GM23248 (cell line): ENCODE results near the gene LUZP2. TPM values are rescaled to one million over a fixed set of nuclear protein-coding genes. Genes with fewer than 3 reads are reported as not detected.

Source experiments
- DNase-seq: peaks from one replicate; pipeline ENCODE4 v3.0.0-alpha.2; 2015
- H2AFZ ChIP-seq: fragments of 200-600 bp; sonication (generic); 2 replicates; pipeline ENCODE4 v1.6.1; 2016; ENCODE audit warnings: antibody characterized with exemption
- H3F3A ChIP-seq: fragments of 200-600 bp; sonication (generic); 2 replicates; pipeline ENCODE4 v1.6.1; 2016; ENCODE audit warnings: mild to moderate bottlenecking, antibody characterized with exemption, mixed run types; ENCODE audit not compliant: insufficient read depth
- H3K27ac ChIP-seq: fragments of 200-600 bp; sonication (generic); 2 replicates; pipeline ENCODE4 v1.5.1; 2016; ENCODE audit warnings: mild to moderate bottlenecking
- H3K27me3 ChIP-seq: fragments of 200-600 bp; sonication (generic); replicated peaks from 2 replicates; pipeline ENCODE4 v1.6.1; 2016; ENCODE audit warnings: mild to moderate bottlenecking; ENCODE audit not compliant: insufficient read depth
- H3K36me3 ChIP-seq: fragments of 200-600 bp; sonication (generic); 2 replicates; pipeline ENCODE4 v1.6.1; 2016; ENCODE audit warnings: low read depth, mild to moderate bottlenecking
- H3K4me1 ChIP-seq: fragments of 200-600 bp; sonication (generic); 2 replicates; pipeline ENCODE4 v1.6.1; 2016; ENCODE audit warnings: mild to moderate bottlenecking; ENCODE audit not compliant: insufficient read depth
- H3K4me2 ChIP-seq: fragments of 200-600 bp; sonication (generic); one replicate; pipeline ENCODE4 v1.6.1; 2016; ENCODE audit warnings: mild to moderate bottlenecking; ENCODE audit not compliant: unreplicated experiment
- H3K4me3 ChIP-seq: fragments of 200-600 bp; sonication (generic); 2 replicates; pipeline ENCODE4 v1.5.1; 2016; ENCODE audit warnings: mild to moderate bottlenecking
- H3K79me2 ChIP-seq: fragments of 200-600 bp; sonication (generic); 2 replicates; pipeline ENCODE4 v1.6.1; 2016; ENCODE audit warnings: mild to moderate bottlenecking; ENCODE audit not compliant: insufficient read depth
- H3K9ac ChIP-seq: fragments of 200-600 bp; sonication (generic); 2 replicates; pipeline ENCODE4 v1.6.1; 2016; ENCODE audit warnings: mild to moderate bottlenecking
- H3K9me2 ChIP-seq: fragments of 200-600 bp; sonication (generic); 2 replicates; pipeline ENCODE4 v1.6.1; 2016; ENCODE audit warnings: mixed run types, mild to moderate bottlenecking, moderate library complexity; ENCODE audit not compliant: insufficient read depth
- H3K9me3 ChIP-seq: fragments of 200-600 bp; sonication (generic); one replicate; pipeline ENCODE4 v1.6.1; 2017; ENCODE audit warnings: low read depth
- H4K20me1 ChIP-seq: fragments of 200-600 bp; sonication (generic); 2 replicates; pipeline ENCODE4 v1.6.0; 2016; ENCODE audit not compliant: insufficient read depth
- EZH2 ChIP-seq: fragments of 200-600 bp; sonication (generic); IDR thresholded peaks from 2 replicates; pipeline ENCODE4 v1.6.1; 2018; ENCODE audit warnings: antibody characterized with exemption, mild to moderate bottlenecking; ENCODE audit not compliant: insufficient read depth, poor library complexity, severe bottlenecking
- EZH2phosphoT487 ChIP-seq: fragments of 200-600 bp; sonication (generic); IDR thresholded peaks from 2 replicates; pipeline ENCODE4 v1.6.1; 2018; ENCODE audit warnings: antibody characterized with exemption, moderate library complexity, mild to moderate bottlenecking, low read depth; ENCODE audit not compliant: insufficient read depth
- WGBS, 2 experiments: methylation state at CpG; one replicate each; pipeline ENCODE4 v1.1.6; 2015 to 2017; ENCODE audit warnings: low lambda C conversion rate in 2 of 2, low coverage in 1 of 2; ENCODE audit errors: missing lambda C conversion rate in 2 of 2; 5-methylcytosine and 5-hydroxymethylcytosine counted together
- in situ Hi-C: fragments of 300-500 bp; cut with MboI; formaldehyde crosslinking; loops from 2 replicates; pipeline ENCODE4 v1.15.0; 2020
- polyA plus RNA-seq: library from polyadenylated mRNA; unstranded; fragments of >200 nt; fragmentation: Nextera tagmentation; extraction: Ambion mirVana; gene quantifications from 2 replicates; pipeline ENCODE4 v1.2.1, GENCODE V29; 2016
- total RNA-seq: library from RNA; depleted of rRNA; stranded (reverse); fragments of >200 nt; shearing (Covaris generic); gene quantifications from 2 replicates; pipeline ENCODE4 v1.2.3, GENCODE V29; 2014

The LUZP2 gene
- total and polyA plus RNA-seq, 2 experiments from 2014 or later = not detected

- Histone ChIP-seq H3K4me2 (no peak overlapping the region), H2AFZ (no peak overlapping the region), H3K9ac (no peak overlapping the region), H3K9me2 (no peaks in the 10 kb centered on the region), H3F3A (no peaks in the 10 kb centered on the region), H3K27ac (no peak overlapping the region), H3K27me3 (no peaks in the 10 kb centered on the region), H3K4me3 (no peak overlapping the region), H3K36me3 (no peaks in the 10 kb centered on the region), H4K20me1 (no peaks in the 10 kb centered on the region), H3K79me2 (no peaks in the 10 kb centered on the region), H3K9me3 (no peaks in the 10 kb centered on the region), H3K4me1 (no peaks in the 10 kb centered on the region)
- DNase-seq = no peak
- 44 to 62% methylated on average over 2 of the region's 2 CpGs for WGBS, 2 experiments
- in situ Hi-C loops = no loop called here
- TF ChIP-seq EZH2phosphoT487 = no peak
- TF ChIP-seq EZH2 = no peak
These were observed 332.2 kb downstream of the LUZP2 start for GRCh38 chr11:24828938-24829605.

DNA sequence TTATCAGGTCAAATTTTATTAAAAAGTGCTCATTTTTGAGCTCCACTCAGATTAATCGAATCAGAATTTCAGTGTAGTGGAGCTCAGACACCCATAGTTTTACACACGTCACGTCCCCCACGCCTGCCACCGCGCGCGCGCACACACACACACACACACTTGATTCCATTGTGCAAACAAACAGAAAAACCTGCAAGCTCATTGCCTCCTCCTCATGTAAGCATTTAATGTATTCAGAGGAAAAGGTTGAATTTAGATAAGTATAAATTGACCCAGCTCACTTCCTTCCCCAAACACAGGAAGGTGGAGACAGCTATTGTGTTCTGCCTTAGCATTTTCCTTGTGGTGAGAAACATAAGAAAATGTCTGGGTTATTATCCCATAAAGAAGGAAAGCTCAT, 336.7 kb downstream of the LUZP2 start:
- Histone ChIP-seq H4K20me1 (no peaks in the 10 kb centered on the region), H2AFZ (no peak overlapping the region), H3K9me3 (no peaks in the 10 kb centered on the region), H3K9ac (no peak overlapping the region), H3F3A (no peaks in the 10 kb centered on the region), H3K4me2 (no peak overlapping the region), H3K27me3 (no peaks in the 10 kb centered on the region), H3K27ac (no peak overlapping the region), H3K79me2 (no peaks in the 10 kb centered on the region), H3K9me2 (no peaks in the 10 kb centered on the region), H3K4me1 (no peaks in the 10 kb centered on the region), H3K36me3 (no peaks in the 10 kb centered on the region), H3K4me3 (no peak overlapping the region)
- in situ Hi-C loops = no loop called here
- DNase-seq = no peak
- no peak for TF ChIP-seq EZH2
- TF ChIP-seq EZH2phosphoT487 = no peak
- WGBS, 2 experiments = 55% methylated on average over 9 of the region's 9 CpGs

GRCh38 chr11:24837112-24837511, 340.3 kb downstream of the LUZP2 start:
- H3K27ac ChIP-seq = no peak overlapping the region
- H3K4me2 ChIP-seq = no peak overlapping the region
- H3K9me2 ChIP-seq = no peaks in the 10 kb centered on the region
- 21 to 24% methylated on average over 2 of the region's 2 CpGs for WGBS, 2 experiments
- no peak overlapping the region for H2AFZ ChIP-seq
- H3F3A ChIP-seq = no peaks in the 10 kb centered on the region
- H3K4me1 ChIP-seq = no peaks in the 10 kb centered on the region
- H3K4me3 ChIP-seq = no peak overlapping the region
- no peaks in the 10 kb centered on the region for H3K9me3 ChIP-seq
- no peaks in the 10 kb centered on the region for H3K36me3 ChIP-seq
- in situ Hi-C loops = no loop called here
- no peak for DNase-seq
- no peaks in the 10 kb centered on the region for H4K20me1 ChIP-seq
- TF ChIP-seq EZH2phosphoT487 (no peak), EZH2 (no peak)
- no peaks in the 10 kb centered on the region for H3K27me3 ChIP-seq
- H3K9ac ChIP-seq = no peak overlapping the region
- no peaks in the 10 kb centered on the region for H3K79me2 ChIP-seq

DNA sequence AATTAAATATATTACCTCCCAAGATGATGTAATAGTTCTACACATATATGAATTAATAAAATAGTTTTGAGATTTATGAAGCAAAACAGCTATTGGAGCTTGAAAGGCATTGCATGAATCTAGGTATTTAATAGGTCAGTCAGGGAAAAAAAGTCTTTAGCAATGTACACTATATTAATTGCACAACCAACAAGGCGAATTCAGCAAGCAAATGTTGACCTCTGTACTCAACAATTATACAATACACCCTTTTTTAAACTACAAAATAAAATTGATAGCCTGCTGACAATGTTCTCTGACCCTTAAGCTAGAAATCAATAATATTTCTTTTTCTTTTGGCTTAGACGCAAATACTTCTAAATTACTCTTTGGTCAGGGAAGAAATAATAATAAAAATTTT, 345.5 kb downstream of the LUZP2 start:
- Histone ChIP-seq H3K27me3 (no peaks in the 10 kb centered on the region), H2AFZ (no peak overlapping the region), H3K27ac (no peak overlapping the region), H3K36me3 (no peaks in the 10 kb centered on the region), H3K9me3 (no peaks in the 10 kb centered on the region), H3K9me2 (no peaks in the 10 kb centered on the region), H3K4me1 (no peaks in the 10 kb centered on the region), H3F3A (no peaks in the 10 kb centered on the region), H3K79me2 (no peaks in the 10 kb centered on the region), H4K20me1 (no peaks in the 10 kb centered on the region), H3K4me3 (no peak overlapping the region), H3K9ac (no peak overlapping the region), H3K4me2 (no peak overlapping the region)
- no peak for DNase-seq
- in situ Hi-C loops = no loop called here
- WGBS, 2 experiments = 35 to 39% methylated on average over 2 of the region's 2 CpGs
- TF ChIP-seq EZH2phosphoT487 = no peak
- no peak for TF ChIP-seq EZH2

- H3K9ac ChIP-seq = no peak overlapping the region
- H3K36me3 ChIP-seq = no peaks in the 10 kb centered on the region
- no peaks in the 10 kb centered on the region for H3K27me3 ChIP-seq
- no peak overlapping the region for H2AFZ ChIP-seq
- H3K9me3 ChIP-seq = no peaks in the 10 kb centered on the region
- H3K27ac ChIP-seq = no peak overlapping the region
- in situ Hi-C loops = no loop called here
- H3K4me3 ChIP-seq = no peak overlapping the region
- H4K20me1 ChIP-seq = no peaks in the 10 kb centered on the region
- no peak overlapping the region for H3K4me2 ChIP-seq
- H3K4me1 ChIP-seq = no peaks in the 10 kb centered on the region
- no peaks in the 10 kb centered on the region for H3K9me2 ChIP-seq
- H3F3A ChIP-seq = no peaks in the 10 kb centered on the region
- H3K79me2 ChIP-seq = no peaks in the 10 kb centered on the region
- 0 to 17% methylated on average over 1 of the region's 1 CpG for WGBS, 2 experiments
- TF ChIP-seq EZH2 = no peak
- TF ChIP-seq EZH2phosphoT487 = no peak
- DNase-seq = no peak
These were observed 347.6 kb downstream of the LUZP2 start for GRCh38 chr11:24844406-24844805.
